SK-N-DZ (cell line): Measurements from ENCODE around the gene GLE1.
A peak's percentile ranks its signal among the peaks of the same experiment; 100 is the strongest.
"Not testable (repeated sequence)": the region's sequence is repeated elsewhere in the genome, so short reads cannot be mapped to it uniquely, and the experiment has no call there.

Source experiments
- DNase-seq: peaks from one replicate; pipeline ENCODE4 v3.0.0-alpha.2; 2015; ENCODE audit warnings: low spot score

Gene GLE1

GRCh38 chr9:128551657-128552152 lies 47.2 kb downstream of the GLE1 start:
- DNase-seq = peak; percentile 12

GRCh38 chr9:128552153-128552743 lies 47.7 kb downstream of the GLE1 start, which contains the start of gene SPTAN1:
TSS of gene SPTAN1 (plus strand) at chr9:128552587. CDS start at chr9:128566741, 14,154 bp downstream.
- peak; percentile 88 for DNase-seq

GRCh38 chr9:128552744-128553440 lies 48.4 kb downstream of the GLE1 start:
- peak; percentile 49 for DNase-seq

- peak; percentile 11 for DNase-seq
Measured at GRCh38 chr9:128553728-128554127, 49.2 kb downstream of the GLE1 start.

- DNase-seq = peak; percentile 35
Measured at GRCh38 chr9:128554155-128554862, 49.8 kb downstream of the GLE1 start.

- no peak for DNase-seq
Measured at GRCh38 chr9:128555180-128555721, 50.7 kb downstream of the GLE1 start.

- no peak for DNase-seq
Measured at GRCh38 chr9:128556276-128556675, 51.8 kb downstream of the GLE1 start.

GRCh38 chr9:128556926-128557634 lies 52.6 kb downstream of the GLE1 start:
- DNase-seq = no peak

GRCh38 chr9:128558431-128559310 lies 54.2 kb downstream of the GLE1 start:
- DNase-seq = peak; percentile 24

GRCh38 chr9:128565578-128565977 lies 61.1 kb downstream of the GLE1 start:
- DNase-seq = no peak

- no peak for DNase-seq
Measured at GRCh38 chr9:128568470-128569078, 64.1 kb downstream of the GLE1 start.

- DNase-seq = no peak
Measured at GRCh38 chr9:128575469-128575868, 71.0 kb downstream of the GLE1 start.

- no peak for DNase-seq
Measured at GRCh38 chr9:128575916-128576315, 71.4 kb downstream of the GLE1 start.

GRCh38 chr9:128577206-128577605 lies 72.7 kb downstream of the GLE1 start:
- no peak for DNase-seq

GRCh38 chr9:128579194-128579593 lies 74.7 kb downstream of the GLE1 start:
- DNase-seq = no peak

- no peak for DNase-seq
Measured at GRCh38 chr9:128580731-128581130, 76.2 kb downstream of the GLE1 start.

GRCh38 chr9:128585155-128585554 lies 80.6 kb downstream of the GLE1 start:
- not testable (repeated sequence) for DNase-seq

GRCh38 chr9:128586934-128587333 lies 82.4 kb downstream of the GLE1 start:
- DNase-seq = not testable (repeated sequence)

GRCh38 chr9:128587453-128587852 lies 82.9 kb downstream of the GLE1 start:
- no peak for DNase-seq
